T-helper 1 cell treated with Interleukin-12 subunit alpha and Interleukin-12 subunit beta and Interleukin-4 antibody, amounts not matched to agents 30 μg/mL and 1 μg/mL, for 36 hours (primary cell): ENCODE data around the gene NARF.
A peak's percentile ranks its signal among the peaks of the same experiment; 100 is the strongest.
"Not testable (repeated sequence)": the region's sequence is repeated elsewhere in the genome, so short reads cannot be mapped to it uniquely, and the experiment has no call there.

Experiments
- H3K27ac Mint-ChIP-seq: one replicate; pipeline ENCODE4 v1.8.0; 2021; ENCODE audit warnings: mild to moderate bottlenecking, mixed read lengths
- H3K27me3 Mint-ChIP-seq: one replicate; pipeline ENCODE4 v1.8.0; 2021; ENCODE audit warnings: low read depth, mixed read lengths
- H3K36me3 Mint-ChIP-seq: one replicate; pipeline ENCODE4 v1.8.0; 2021; ENCODE audit warnings: low read depth, mixed read lengths
- H3K4me1 Mint-ChIP-seq: one replicate; pipeline ENCODE4 v1.8.0; 2021; ENCODE audit warnings: low read depth, mixed read lengths
- H3K4me3 Mint-ChIP-seq: one replicate; pipeline ENCODE4 v1.8.0; 2021; ENCODE audit warnings: mild to moderate bottlenecking, moderate library complexity, mixed read lengths
- H3K9me3 Mint-ChIP-seq: one replicate; pipeline ENCODE4 v1.8.0; 2021; ENCODE audit warnings: mixed read lengths

Gene NARF

GRCh38 chr17:82503728-82504308 is 45.3 kb downstream of the NARF start:
- H3K27ac Mint-ChIP-seq = no peak overlapping the region
- peaks cover 5% of the 10 kb centered on the region for H3K4me1 Mint-ChIP-seq
- H3K36me3 Mint-ChIP-seq = no peaks in the 10 kb centered on the region
- H3K27me3 Mint-ChIP-seq = peaks cover 4% of the 10 kb centered on the region
- no peak overlapping the region for H3K4me3 Mint-ChIP-seq
- H3K9me3 Mint-ChIP-seq = no peaks in the 10 kb centered on the region

GRCh38 chr17:82505296-82505695 is 46.8 kb downstream of the NARF start:
- no peaks in the 10 kb centered on the region for H3K9me3 Mint-ChIP-seq

GRCh38 chr17:82506402-82506801 is 47.9 kb downstream of the NARF start:
- not testable (repeated sequence) for H3K27ac Mint-ChIP-seq

More at GRCh38 chr17:82505296-82505695, 46.8 kb downstream of the NARF start:
- Mint-ChIP-seq H3K36me3 (no peaks in the 10 kb centered on the region), H3K27me3 (no peaks in the 10 kb centered on the region), H3K4me3 (no peak overlapping the region), H3K4me1 (peaks cover 5% of the 10 kb centered on the region), H3K27ac (no peak overlapping the region)

GRCh38 chr17:82507631-82508175 is 49.2 kb downstream of the NARF start:
- Mint-ChIP-seq H3K4me1 (peaks cover 8% of the 10 kb centered on the region), H3K4me3 (no peak overlapping the region), H3K27ac (no peak overlapping the region), H3K9me3 (no peaks in the 10 kb centered on the region), H3K36me3 (no peaks in the 10 kb centered on the region), H3K27me3 (no peaks in the 10 kb centered on the region)

More at GRCh38 chr17:82506402-82506801, 47.9 kb downstream of the NARF start:
- not testable (repeated sequence) for H3K4me3 Mint-ChIP-seq, H3K27me3 Mint-ChIP-seq, H3K4me1 Mint-ChIP-seq, H3K36me3 Mint-ChIP-seq, H3K9me3 Mint-ChIP-seq

GRCh38 chr17:82511642-82512041 is 53.1 kb downstream of the NARF start:
- H3K36me3 Mint-ChIP-seq, H3K27ac Mint-ChIP-seq, H3K4me1 Mint-ChIP-seq, H3K9me3 Mint-ChIP-seq, H3K27me3 Mint-ChIP-seq, H3K4me3 Mint-ChIP-seq: not testable (repeated sequence)

- not testable (repeated sequence) for H3K4me1 Mint-ChIP-seq, H3K9me3 Mint-ChIP-seq, H3K27me3 Mint-ChIP-seq, H3K36me3 Mint-ChIP-seq, H3K27ac Mint-ChIP-seq, H3K4me3 Mint-ChIP-seq
These were observed 55.3 kb downstream of the NARF start for GRCh38 chr17:82513864-82514263.

- Mint-ChIP-seq H3K4me3 (no peak overlapping the region), H3K9me3 (no peaks in the 10 kb centered on the region), H3K27ac (no peak overlapping the region), H3K36me3 (peaks cover 3% of the 10 kb centered on the region), H3K4me1 (peaks cover 10% of the 10 kb centered on the region), H3K27me3 (peaks cover 8% of the 10 kb centered on the region)
These were observed 58.8 kb downstream of the NARF start for GRCh38 chr17:82517230-82517865.

- Mint-ChIP-seq H3K4me1 (peaks cover 14% of the 10 kb centered on the region), H3K4me3 (peak within 1 kb of the TSS; percentile 94), H3K27ac (peak within 1 kb of the TSS; percentile 90), H3K36me3 (peaks cover 7% of the 10 kb centered on the region), H3K9me3 (no peaks in the 10 kb centered on the region), H3K27me3 (peaks cover 8% of the 10 kb centered on the region)
These were observed 60.6 kb downstream of the NARF start, which contains the start of gene FOXK2 for GRCh38 chr17:82518826-82519810. TSS of gene FOXK2 (plus strand) at chr17:82519732. CDS start at chr17:82519889, 157 bp downstream.

GRCh38 chr17:82519971-82520903 is 61.7 kb downstream of the NARF start:
- no peaks in the 10 kb centered on the region for H3K27me3 Mint-ChIP-seq
- peak overlapping the region; percentile 90 for H3K27ac Mint-ChIP-seq
- H3K36me3 Mint-ChIP-seq = peaks cover 7% of the 10 kb centered on the region
- H3K4me3 Mint-ChIP-seq = peak overlapping the region; percentile 94
- no peaks in the 10 kb centered on the region for H3K9me3 Mint-ChIP-seq
- H3K4me1 Mint-ChIP-seq = peaks cover 18% of the 10 kb centered on the region

GRCh38 chr17:82524540-82524939 is 66.0 kb downstream of the NARF start:
- H3K9me3 Mint-ChIP-seq = no peaks in the 10 kb centered on the region
- no peaks in the 10 kb centered on the region for H3K27me3 Mint-ChIP-seq
- H3K4me1 Mint-ChIP-seq = peaks cover 33% of the 10 kb centered on the region
- peaks cover 9% of the 10 kb centered on the region for H3K36me3 Mint-ChIP-seq
- no peak overlapping the region for H3K4me3 Mint-ChIP-seq
- H3K27ac Mint-ChIP-seq = peak overlapping the region; percentile 1

GRCh38 chr17:82525712-82526111 is 67.2 kb downstream of the NARF start:
- Mint-ChIP-seq H3K27me3 (no peaks in the 10 kb centered on the region), H3K4me1 (peaks cover 36% of the 10 kb centered on the region), H3K9me3 (no peaks in the 10 kb centered on the region), H3K36me3 (peaks cover 9% of the 10 kb centered on the region), H3K27ac (no peak overlapping the region), H3K4me3 (no peak overlapping the region)

GRCh38 chr17:82527898-82528297 is 69.4 kb downstream of the NARF start:
- H3K4me3 Mint-ChIP-seq = no peak overlapping the region
- H3K27ac Mint-ChIP-seq = no peak overlapping the region
- H3K4me1 Mint-ChIP-seq = peaks cover 36% of the 10 kb centered on the region

GRCh38 chr17:82528484-82529265 is 70.1 kb downstream of the NARF start:
- H3K4me1 Mint-ChIP-seq = peaks cover 35% of the 10 kb centered on the region
- H3K36me3 Mint-ChIP-seq = peaks cover 4% of the 10 kb centered on the region
- no peak overlapping the region for H3K4me3 Mint-ChIP-seq
- H3K9me3 Mint-ChIP-seq = no peaks in the 10 kb centered on the region
- H3K27ac Mint-ChIP-seq = peak overlapping the region; percentile 14
- H3K27me3 Mint-ChIP-seq = no peaks in the 10 kb centered on the region

More at GRCh38 chr17:82527898-82528297, 69.4 kb downstream of the NARF start:
- Mint-ChIP-seq H3K36me3 (peaks cover 7% of the 10 kb centered on the region), H3K27me3 (no peaks in the 10 kb centered on the region), H3K9me3 (no peaks in the 10 kb centered on the region)
